ENCODE results near the gene GOLGA6C. TPM values are rescaled to one million over a fixed set of nuclear protein-coding genes. Genes with fewer than 3 reads are reported as not detected.

Gene GOLGA6C
- total and polyA plus RNA-seq, 2 donors (not counting 1 experiment from before 2014, with no cell fraction given), result not detected

- 94% methylated on average over 6 of the region's 12 CpGs for WGBS (ENCODE audit: insufficient coverage)
- H3K9me3 Mint-ChIP-seq (ENCODE audit: insufficient read depth), result no peaks in the 10 kb centered on the region
Observed at GRCh38 chr15:75213212-75213767, 44.8 kb upstream of the GOLGA6C start.

More at GRCh38 chr15:75213212-75213767, 44.8 kb upstream of the GOLGA6C start:
- intact Hi-C loops (cut with micrococcal nuclease), result no loop called here
- Histone ChIP-seq H3K27me3 (replicated peaks in 1 of 4; ENCODE audit: control extremely low read depth in 1 of 4, control insufficient read depth in 3 of 4, insufficient read depth in 4 of 4, low read length in 3 of 4) (no peaks in the 10 kb centered on the region), H3K79me2 (ENCODE audit: control insufficient read depth, insufficient read depth, low read length) (peaks cover 37% of the 10 kb centered on the region), H3K27ac (ENCODE audit: low read length in 2 of 2) (no peak overlapping the region), H3K9ac (ENCODE audit: low read length) (no peak overlapping the region), H3K4me1 (ENCODE audit: control insufficient read depth in 2 of 2, insufficient read depth in 2 of 2, low read length in 2 of 2) (no peaks in the 10 kb centered on the region), H3K9me3 (ENCODE audit: control extremely low read depth in 1 of 3, control insufficient read depth in 2 of 3, insufficient read depth in 1 of 3, low read length in 2 of 3) (no peaks in the 10 kb centered on the region), H4K20me1 (ENCODE audit: control insufficient read depth, insufficient read depth, low read length, poor library complexity, severe bottlenecking) (peaks cover 40% of the 10 kb centered on the region), H3K4me2 (replicated peaks; ENCODE audit: low read depth, low read length, poor library complexity, severe bottlenecking) (no peak overlapping the region), H3K4me3 (ENCODE audit: control extremely low read depth in 1 of 5, extremely low read depth in 1 of 5, insufficient read depth in 1 of 5, low read depth in 2 of 5, low read length in 4 of 5) (no peak overlapping the region), H3K36me3 (replicated peaks in 1 of 2; ENCODE audit: control extremely low read depth in 1 of 2, control insufficient read depth in 1 of 2, extremely low read depth in 1 of 2, insufficient read depth in 2 of 2, low read length in 1 of 2) (peaks cover 0 to 42% of the 10 kb centered on the region in 2 experiments), H2AFZ (ENCODE audit: insufficient read depth, low read depth, low read length, poor library complexity, severe bottlenecking) (no peak overlapping the region)
- Mint-ChIP-seq H3K27me3 (no peaks in the 10 kb centered on the region), H3K4me3 (no peak overlapping the region), H3K27ac (no peak overlapping the region), H3K4me1 (peaks cover under 1% of the 10 kb centered on the region)
- CTCF ChIA-PET, result interaction anchor here (1.2 kb wide), 1 partner anchor 184 kb away, joined by 4 read pairs; no protein-coding TSS in a partner anchor
- no peak for DNase-seq
- ATAC-seq (ENCODE audit: low read depth), result no peak
- TF ChIP-seq CTCF (IDR thresholded peaks at IDR 0.05) (no peak), EZH2 (IDR thresholded peaks at IDR 0.05; ENCODE audit: borderline replicate concordance, insufficient read depth, low read depth, low read length, poor library complexity, severe bottlenecking) (no peak)
- POLR2A ChIA-PET, result no interaction called here

All from B cell (primary cell).